Lower lobe of right lung (tissue), 2 donors: Measurements from ENCODE around the gene STK39. TPM values are rescaled to one million over a fixed set of nuclear protein-coding genes. Genes with fewer than 3 reads are reported as not detected.

Source experiments
- ATAC-seq, 2 donors: fragments of 200-7000 bp; cut with Tn5 transposase; one replicate each; pipeline ENCODE4 v1.9.1; 2020 to 2022; ENCODE audit warnings: mild to moderate bottlenecking in 2 of 2, moderate library complexity in 2 of 2
- DNase-seq: peaks from one replicate; pipeline ENCODE4 v3.0.0-alpha.2; 2020
- H3K27ac ChIP-seq: fragments of 200-600 bp; one replicate; pipeline ENCODE4 v1.8.0; 2022
- H3K27me3 ChIP-seq: fragments of 200-600 bp; one replicate; pipeline ENCODE4 v1.8.0; 2022; ENCODE audit warnings: low read depth
- H3K36me3 ChIP-seq: fragments of 200-600 bp; one replicate; pipeline ENCODE4 v1.8.0; 2022; ENCODE audit warnings: mild to moderate bottlenecking
- H3K4me1 ChIP-seq: fragments of 200-600 bp; one replicate; pipeline ENCODE4 v1.8.0; 2022
- H3K4me3 ChIP-seq: fragments of 200-600 bp; one replicate; pipeline ENCODE4 v1.8.0; 2022; ENCODE audit warnings: mild to moderate bottlenecking
- H3K9me3 ChIP-seq: fragments of 200-600 bp; one replicate; pipeline ENCODE4 v1.8.0; 2022
- CTCF ChIP-seq: fragments of 200-600 bp; IDR thresholded peaks from one replicate; pipeline ENCODE4 v1.8.0; 2022; ENCODE audit warnings: antibody characterized with exemption, mild to moderate bottlenecking
- intact Hi-C: fragments of 100-400 bp; cut with DNase I; formaldehyde crosslinking; loops from one replicate; pipeline ENCODE4 v1.11.0; 2022
- total RNA-seq: library from RNA; stranded (reverse); fragmentation: NEBNext Ultra II Directional; extraction: Animal tissue kit (Norgen Biotek cat#: 25700); gene quantifications from one replicate; pipeline ENCODE4 v1.2.1, GENCODE V29; 2021
- donor health status: DM: no; HTN: yes; CAD: no; lungs with severe emphysema.

The STK39 gene
- total RNA-seq, 1 donor from 2014 or later = 12.6 TPM

GRCh38 chr2:168167511-168168263 is 79.7 kb downstream of the STK39 start:
- H3K27me3 ChIP-seq = no peaks in the 10 kb centered on the region
- DNase-seq (no peak), ATAC-seq (no peak)
- H3K36me3 ChIP-seq = peaks cover 8% of the 10 kb centered on the region
- TF ChIP-seq CTCF = no peak
- no peak overlapping the region for H3K4me3 ChIP-seq
- H3K4me1 ChIP-seq = no peaks in the 10 kb centered on the region
- no peak overlapping the region for H3K27ac ChIP-seq
- intact Hi-C loops = no loop called here
- H3K9me3 ChIP-seq = no peaks in the 10 kb centered on the region

GRCh38 chr2:168166902-168167510 is 80.4 kb downstream of the STK39 start:
- Histone ChIP-seq H3K27me3 (no peaks in the 10 kb centered on the region), H3K4me3 (no peak overlapping the region), H3K27ac (no peak overlapping the region), H3K36me3 (peaks cover 10% of the 10 kb centered on the region), H3K9me3 (no peaks in the 10 kb centered on the region), H3K4me1 (no peaks in the 10 kb centered on the region)
- no peak for DNase-seq
- no peak for ATAC-seq
- TF ChIP-seq CTCF = no peak
- intact Hi-C loops = no loop called here

GRCh38 chr2:168165985-168166901 is 81.2 kb downstream of the STK39 start:
- H3K4me1 ChIP-seq = no peaks in the 10 kb centered on the region
- TF ChIP-seq CTCF = no peak
- no peaks in the 10 kb centered on the region for H3K27me3 ChIP-seq
- ATAC-seq = no peak
- intact Hi-C loops = no loop called here
- H3K4me3 ChIP-seq = no peak overlapping the region
- no peak overlapping the region for H3K27ac ChIP-seq
- no peaks in the 10 kb centered on the region for H3K9me3 ChIP-seq
- peaks cover 10% of the 10 kb centered on the region for H3K36me3 ChIP-seq
- no peak for DNase-seq

- Histone ChIP-seq H3K4me1 (no peaks in the 10 kb centered on the region), H3K36me3 (peaks cover 10% of the 10 kb centered on the region), H3K27ac (no peak overlapping the region), H3K9me3 (no peaks in the 10 kb centered on the region), H3K27me3 (no peaks in the 10 kb centered on the region), H3K4me3 (no peak overlapping the region)
- no peak for TF ChIP-seq CTCF
- intact Hi-C loops = no loop called here
- ATAC-seq = no peak
- no peak for DNase-seq
These were observed 82.0 kb downstream of the STK39 start for GRCh38 chr2:168165397-168165796.

GRCh38 chr2:168160897-168161296 is 86.5 kb downstream of the STK39 start:
- intact Hi-C loops = no loop called here
- Histone ChIP-seq H3K4me3 (no peak overlapping the region), H3K27me3 (no peaks in the 10 kb centered on the region), H3K27ac (no peak overlapping the region), H3K9me3 (no peaks in the 10 kb centered on the region), H3K36me3 (peaks cover 10% of the 10 kb centered on the region), H3K4me1 (no peaks in the 10 kb centered on the region)
- no peak for DNase-seq
- TF ChIP-seq CTCF = no peak
- no peak for ATAC-seq
